AG09309 (cell line): ENCODE data around the gene SLC1A4.
"Not testable (repeated sequence)": the region's sequence is repeated elsewhere in the genome, so short reads cannot be mapped to it uniquely, and the experiment has no call there.

Experiments
- DNase-seq: peaks from one replicate; pipeline ENCODE4 v3.0.0-alpha.2; 2010; ENCODE audit warnings: low read depth
- H3K4me3 ChIP-seq: 2 replicates; pipeline ENCODE4 v1.5.1; 2011; ENCODE audit warnings: mild to moderate bottlenecking, low read depth, low read length, moderate library complexity; ENCODE audit not compliant: control insufficient read depth
- TF ChIP-seq, protein P1 (sequence below): IDR thresholded peaks from 2 replicates; pipeline ENCODE4 v1.5.1; 2011; ENCODE audit warnings: mild to moderate bottlenecking, low read depth, low read length, inconsistent platforms; ENCODE audit not compliant: insufficient read depth, control insufficient read depth; ENCODE audit errors: missing control alignments

SLC1A4 gene

DNA sequence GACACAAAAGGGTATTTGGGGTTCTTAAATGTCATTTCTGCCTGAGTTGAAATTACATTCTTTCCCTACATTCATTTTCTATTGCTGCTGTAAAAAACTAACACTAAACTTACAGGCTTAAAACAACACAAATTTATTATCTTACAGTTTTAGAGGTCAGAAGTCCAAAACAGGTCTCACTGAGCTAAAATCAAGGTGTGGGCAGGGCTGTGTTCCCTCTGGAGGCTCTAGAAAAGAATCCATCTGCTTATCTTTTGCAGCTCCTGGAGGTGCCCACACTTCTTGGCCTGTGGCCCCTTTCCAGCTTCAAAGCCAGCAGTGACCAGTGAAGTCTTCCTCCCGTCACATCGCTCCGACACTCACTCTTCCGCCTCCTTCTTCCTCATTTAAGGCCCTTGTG, 23.2 kb upstream of the SLC1A4 start:
- no peak overlapping the region for H3K4me3 ChIP-seq
- DNase-seq: no peak
- TF ChIP-seq, protein P1, sequence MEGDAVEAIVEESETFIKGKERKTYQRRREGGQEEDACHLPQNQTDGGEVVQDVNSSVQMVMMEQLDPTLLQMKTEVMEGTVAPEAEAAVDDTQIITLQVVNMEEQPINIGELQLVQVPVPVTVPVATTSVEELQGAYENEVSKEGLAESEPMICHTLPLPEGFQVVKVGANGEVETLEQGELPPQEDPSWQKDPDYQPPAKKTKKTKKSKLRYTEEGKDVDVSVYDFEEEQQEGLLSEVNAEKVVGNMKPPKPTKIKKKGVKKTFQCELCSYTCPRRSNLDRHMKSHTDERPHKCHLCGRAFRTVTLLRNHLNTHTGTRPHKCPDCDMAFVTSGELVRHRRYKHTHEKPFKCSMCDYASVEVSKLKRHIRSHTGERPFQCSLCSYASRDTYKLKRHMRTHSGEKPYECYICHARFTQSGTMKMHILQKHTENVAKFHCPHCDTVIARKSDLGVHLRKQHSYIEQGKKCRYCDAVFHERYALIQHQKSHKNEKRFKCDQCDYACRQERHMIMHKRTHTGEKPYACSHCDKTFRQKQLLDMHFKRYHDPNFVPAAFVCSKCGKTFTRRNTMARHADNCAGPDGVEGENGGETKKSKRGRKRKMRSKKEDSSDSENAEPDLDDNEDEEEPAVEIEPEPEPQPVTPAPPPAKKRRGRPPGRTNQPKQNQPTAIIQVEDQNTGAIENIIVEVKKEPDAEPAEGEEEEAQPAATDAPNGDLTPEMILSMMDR: no peak

DNA sequence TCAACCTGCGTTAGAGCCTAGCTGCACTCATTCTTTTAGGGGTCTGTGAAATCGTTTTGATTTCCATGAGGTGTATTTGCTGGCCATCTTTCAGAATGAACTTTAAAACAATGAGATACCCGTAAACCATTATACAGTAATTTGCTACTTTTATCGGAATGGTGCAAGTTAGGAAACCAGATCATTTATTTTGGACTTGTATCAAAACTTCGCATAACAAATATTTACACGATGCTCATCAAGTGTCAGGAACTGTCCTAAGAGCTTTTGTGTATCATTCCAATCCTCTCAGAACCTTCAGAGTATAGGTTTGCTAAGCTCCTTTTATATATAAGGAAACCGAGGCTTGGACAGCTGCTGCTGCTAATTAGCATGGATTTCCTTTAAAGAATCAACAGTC, 22.4 kb upstream of the SLC1A4 start:
- TF ChIP-seq, protein P1: no peak
- no peak for DNase-seq
- H3K4me3 ChIP-seq: no peak overlapping the region

DNA sequence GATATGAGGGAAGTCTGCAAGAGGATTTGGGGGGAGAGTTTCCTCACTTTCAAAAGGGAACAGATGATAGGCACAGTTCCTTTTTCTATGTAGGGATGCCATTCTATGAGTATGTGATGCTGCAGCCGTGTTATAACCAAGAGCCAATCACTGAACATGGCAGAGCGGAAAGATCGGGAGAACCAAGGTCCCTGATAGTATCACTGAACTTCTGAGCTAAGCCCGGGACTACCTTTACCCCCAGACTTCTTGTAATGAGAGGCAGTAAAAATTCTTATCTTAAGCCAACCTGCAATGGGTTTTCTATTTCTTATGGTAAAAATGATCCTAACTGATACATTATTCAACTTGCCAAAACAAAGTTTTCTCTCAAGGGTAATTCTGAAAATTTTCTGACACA, 21.6 kb upstream of the SLC1A4 start:
- no peak overlapping the region for H3K4me3 ChIP-seq
- DNase-seq: no peak
- TF ChIP-seq, protein P1: no peak

DNA sequence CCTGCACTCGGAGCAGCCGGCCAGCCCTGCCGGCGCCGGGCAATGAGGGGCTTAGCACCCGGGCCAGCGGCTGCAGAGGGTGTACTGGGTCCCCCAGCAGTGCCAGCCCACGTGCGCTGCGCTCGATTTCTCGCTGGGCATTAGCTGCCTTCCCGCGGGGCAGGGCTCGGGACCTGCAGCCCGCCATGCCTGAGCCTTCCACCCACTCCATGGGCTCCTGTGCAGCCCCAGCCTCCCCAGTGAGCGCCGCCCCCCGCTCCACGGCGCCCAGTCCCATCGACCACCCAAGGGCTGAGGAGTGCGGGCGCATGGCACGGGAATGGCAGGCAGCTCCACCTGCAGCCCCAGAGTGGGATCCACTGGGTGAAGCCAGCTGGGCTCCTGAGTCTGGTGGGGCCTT, 20.1 kb upstream of the SLC1A4 start:
- not testable (repeated sequence) for H3K4me3 ChIP-seq, DNase-seq

DNA sequence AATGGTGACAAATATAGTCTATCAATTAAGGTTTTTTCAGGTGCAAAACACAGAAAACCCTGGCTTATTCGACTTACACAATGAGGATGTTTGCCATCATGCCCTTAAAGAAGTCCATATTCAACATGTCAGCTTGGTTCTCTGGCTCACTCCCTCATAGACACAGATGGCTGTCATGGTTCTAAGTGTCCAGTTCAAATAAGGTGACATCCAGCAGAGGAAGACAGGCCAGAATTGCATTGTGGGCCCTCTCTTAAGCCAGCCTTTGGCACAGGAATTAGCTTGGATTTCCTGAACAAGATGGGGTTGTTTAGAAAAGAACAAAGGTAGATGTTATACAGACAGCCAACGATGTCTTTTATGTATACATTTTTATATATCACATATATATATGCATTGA, 18.7 kb upstream of the SLC1A4 start:
- DNase-seq: no peak
- TF ChIP-seq, protein P1: no peak
- no peak overlapping the region for H3K4me3 ChIP-seq

DNA sequence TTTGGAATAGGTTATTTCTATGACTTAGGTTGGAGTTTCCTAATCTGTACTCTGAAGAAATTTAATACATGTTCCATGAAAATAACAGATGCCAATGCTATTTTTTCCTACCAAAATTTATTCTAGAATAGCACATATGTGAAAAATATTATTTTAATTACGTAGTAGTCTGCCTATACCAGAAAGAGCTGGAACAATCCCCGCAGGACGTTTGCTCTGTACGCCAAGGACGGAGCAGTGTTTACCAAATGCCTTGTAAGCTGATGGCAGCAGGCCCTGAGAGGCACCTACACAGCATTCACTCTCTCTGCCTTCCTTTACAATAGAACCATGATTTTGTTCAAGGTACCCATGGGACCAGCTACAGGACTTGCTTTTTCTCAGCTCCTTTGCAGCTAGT, 16.8 kb upstream of the SLC1A4 start:
- no peak for DNase-seq
- TF ChIP-seq, protein P1: no peak
- H3K4me3 ChIP-seq: no peak overlapping the region

DNA sequence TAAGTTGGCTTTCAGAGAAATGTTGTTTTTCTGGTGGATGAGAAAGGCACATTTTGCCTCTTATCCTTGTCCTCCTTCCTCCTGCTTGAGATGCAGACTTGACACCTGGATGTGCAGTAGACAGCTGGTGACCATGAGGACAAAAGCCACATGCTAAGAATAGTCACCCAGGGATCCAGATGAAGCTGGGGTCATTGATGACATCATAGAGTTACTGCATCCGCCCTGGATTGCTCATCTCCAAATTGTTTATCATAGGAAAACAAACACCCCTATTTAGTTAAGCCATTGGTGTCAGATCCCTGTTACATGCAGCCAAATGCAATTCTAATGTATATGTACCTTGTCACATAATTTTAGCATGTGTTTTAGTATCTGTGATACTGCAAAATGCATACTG, 16.3 kb upstream of the SLC1A4 start:
- TF ChIP-seq, protein P1: no peak
- no peak for DNase-seq

More for the DNA sequence above, 16.3 kb upstream of the SLC1A4 start:
- H3K4me3 ChIP-seq: no peak overlapping the region
